H1 (cell line): ENCODE results near the gene CUL1. TPM values are rescaled to one million over a fixed set of nuclear protein-coding genes. Genes with fewer than 3 reads are reported as not detected.

Experiments used
- CTCF ChIA-PET: fragments of 300-600 bp; sonication (Branson Sonifier 250); formaldehyde crosslinking; loops from one replicate; lab custom pipeline; 2021; ENCODE audit not compliant: partially characterized antibody; lab: Charles Lee
- POLR2A ChIA-PET: fragments of 300-600 bp; sonication (Branson Sonifier 250); formaldehyde crosslinking; loops from one replicate; lab custom pipeline; 2021; ENCODE audit warnings: inconsistent platforms; ENCODE audit not compliant: partially characterized antibody; lab: Charles Lee
- DNase-seq, 2 experiments: peaks; one replicate each; pipeline versions ENCODE4 v3.0.0 to v3.0.0-alpha.2; 2010 to 2022; ENCODE audit warnings: low spot score in 2 of 2, low read depth in 1 of 2, mixed read lengths in 1 of 2
- FAIRE-seq: peaks from 2 replicates; lab custom pipeline; 2011; peaks lifted over from hg19 to GRCh38; lab: Jason Lieb, UNC
- H2AFZ ChIP-seq: 2 replicates; pipeline ENCODE4 v1.8.1; 2012; ENCODE audit warnings: low read length, inconsistent platforms
- H2AK5ac ChIP-seq: 2 replicates; pipeline ENCODE4 v1.6.1; 2013; ENCODE audit warnings: low read depth, low read length
- H2BK120ac ChIP-seq: replicated peaks from 2 replicates; pipeline ENCODE3; 2013; ENCODE audit warnings: low read depth, low read length, inconsistent platforms
- H2BK12ac ChIP-seq: 2 replicates; pipeline ENCODE4 v1.6.1; 2013; ENCODE audit warnings: low read depth, low read length
- H2BK15ac ChIP-seq: 2 replicates; pipeline ENCODE4 v1.6.1; 2013; ENCODE audit warnings: low read length
- H2BK20ac ChIP-seq: 2 replicates; pipeline ENCODE4 v1.6.1; 2013; ENCODE audit warnings: low read length
- H2BK5ac ChIP-seq: 2 replicates; pipeline ENCODE4 v1.6.1; 2013; ENCODE audit warnings: low read depth, low read length
- H3K14ac ChIP-seq: 2 replicates; pipeline ENCODE4 v1.6.1; 2013; ENCODE audit warnings: inconsistent platforms; ENCODE audit not compliant: insufficient read length
- H3K18ac ChIP-seq: 2 replicates; pipeline ENCODE4 v1.6.1; 2013; ENCODE audit warnings: low read length; ENCODE audit errors: extremely low read depth
- H3K23ac ChIP-seq: 2 replicates; pipeline ENCODE4 v1.6.1; 2013; ENCODE audit warnings: inconsistent platforms; ENCODE audit not compliant: insufficient read length
- H3K23me2 ChIP-seq: 2 replicates; pipeline ENCODE4 v1.6.1; 2013; ENCODE audit warnings: low read depth, low read length
- H3K27ac ChIP-seq: 2 replicates; pipeline ENCODE4 v1.6.1; 2011; ENCODE audit warnings: low read depth, low read length, inconsistent platforms
- H3K27me3 ChIP-seq, 4 experiments: replicated peaks in 1 of 4; 1 replicate in 1 of 4; 2 replicates in 3 of 4; pipeline versions ENCODE4 v1.6.1 to v1.8.1; 2011 to 2013; ENCODE audit warnings: low read length in 3 of 4, mild to moderate bottlenecking in 3 of 4, inconsistent platforms in 2 of 4, mixed read lengths in 2 of 4, moderate library complexity in 1 of 4; ENCODE audit not compliant: control insufficient read depth in 3 of 4, insufficient read depth in 3 of 4; ENCODE audit errors: extremely low read depth in 1 of 4
- H3K36me3 ChIP-seq, 4 experiments: 2 replicates each; pipeline versions ENCODE4 v1.6.1 to v1.8.1; 2011 to 2013; ENCODE audit warnings: mild to moderate bottlenecking in 4 of 4, low read length in 3 of 4, moderate library complexity in 2 of 4, control low read depth in 1 of 4, inconsistent platforms in 1 of 4; ENCODE audit not compliant: insufficient read depth in 4 of 4, control insufficient read depth in 2 of 4
- H3K4ac ChIP-seq: replicated peaks from 2 replicates; pipeline ENCODE3; 2013; ENCODE audit warnings: low read length, low read depth, mixed read lengths, inconsistent platforms; ENCODE audit not compliant: insufficient read length
- H3K4me1 ChIP-seq, 4 experiments: replicated peaks in 1 of 4; 1 replicate in 1 of 4; 2 replicates in 3 of 4; pipeline versions ENCODE4 v1.6.1 to v1.8.1; 2011 to 2013; ENCODE audit warnings: low read length in 3 of 4, inconsistent platforms in 2 of 4, mixed read lengths in 1 of 4; ENCODE audit not compliant: insufficient read depth in 4 of 4, control insufficient read depth in 3 of 4
- H3K4me2 ChIP-seq, 2 experiments: 2 replicates each; pipeline versions ENCODE4 v1.6.1 to v1.8.1; 2011 to 2013; ENCODE audit warnings: low read depth in 2 of 2, low read length in 2 of 2, control low read depth in 1 of 2, inconsistent platforms in 1 of 2, mild to moderate bottlenecking in 1 of 2; ENCODE audit not compliant: insufficient read depth in 1 of 2
- H3K4me3 ChIP-seq, 4 experiments: fragments of 200-600, 300-600 bp in 1 of 4; sonication (generic), shearing (Covaris generic), sonication (Bioruptor Twin) in 1 of 4; 2 replicates each; pipeline versions ENCODE4 v1.5.1 to v1.8.1; 2011 to 2016; ENCODE audit warnings: low read length in 4 of 4, low read depth in 3 of 4, control low read depth in 2 of 4, inconsistent platforms in 2 of 4, mild to moderate bottlenecking in 2 of 4, mixed read lengths in 1 of 4, moderate library complexity in 1 of 4; ENCODE audit not compliant: insufficient read depth in 2 of 4; ENCODE audit errors: extremely low read depth in 1 of 4
- H3K56ac ChIP-seq: replicated peaks from 2 replicates; pipeline ENCODE3; 2013; ENCODE audit warnings: low read depth, mild to moderate bottlenecking, mixed read lengths, low read length, inconsistent platforms; ENCODE audit not compliant: insufficient read length
- H3K79me1 ChIP-seq: 2 replicates; pipeline ENCODE4 v1.6.1; 2013; ENCODE audit warnings: low read depth, low read length, control low read depth
- H3K79me2 ChIP-seq, 2 experiments: 2 replicates each; pipeline versions ENCODE4 v1.6.1 to v1.8.1; 2012 to 2013; ENCODE audit warnings: low read length in 2 of 2, mild to moderate bottlenecking in 2 of 2, inconsistent platforms in 1 of 2; ENCODE audit not compliant: insufficient read depth in 2 of 2, control insufficient read depth in 1 of 2
- H3K9ac ChIP-seq, 4 experiments: replicated peaks in 1 of 4; 1 replicate in 1 of 4; 2 replicates in 3 of 4; pipeline versions ENCODE4 v1.6.1 to v1.8.1; 2011 to 2013; ENCODE audit warnings: low read depth in 3 of 4, low read length in 3 of 4, control low read depth in 2 of 4, mild to moderate bottlenecking in 2 of 4, moderate library complexity in 2 of 4, inconsistent platforms in 1 of 4; ENCODE audit errors: extremely low read depth in 1 of 4
- H3K9me3 ChIP-seq, 2 experiments: 2 replicates each; pipeline versions ENCODE4 v1.6.1 to v1.8.1; 2012 to 2013; ENCODE audit warnings: mild to moderate bottlenecking in 2 of 2, moderate library complexity in 2 of 2, control low read depth in 1 of 2, inconsistent platforms in 1 of 2, low read depth in 1 of 2, low read length in 1 of 2, mixed read lengths in 1 of 2; ENCODE audit not compliant: insufficient read depth in 2 of 2
- H4K20me1 ChIP-seq, 2 experiments: replicated peaks in 1 of 2; 2 replicates each; pipeline versions ENCODE3 to v1.8.1; 2011 to 2013; ENCODE audit warnings: inconsistent platforms in 2 of 2, low read length in 2 of 2, mild to moderate bottlenecking in 1 of 2; ENCODE audit not compliant: insufficient read depth in 2 of 2, control insufficient read depth in 1 of 2
- H4K5ac ChIP-seq: 2 replicates; pipeline ENCODE4 v1.6.1; 2013; ENCODE audit warnings: low read length, low read depth, mixed read lengths, inconsistent platforms; ENCODE audit not compliant: insufficient read length
- H4K8ac ChIP-seq: 2 replicates; pipeline ENCODE4 v1.8.0; 2013; ENCODE audit warnings: mild to moderate bottlenecking, moderate library complexity, low read length, inconsistent platforms; ENCODE audit not compliant: insufficient read depth; ENCODE audit errors: extremely low read depth
- H4K91ac ChIP-seq: replicated peaks from 2 replicates; pipeline ENCODE3; 2013; ENCODE audit warnings: low read length, mixed read lengths, inconsistent platforms; ENCODE audit not compliant: insufficient read length
- CTBP2 ChIP-seq: IDR thresholded peaks from 2 replicates; pipeline ENCODE4 v1.7.0; 2011; ENCODE audit warnings: borderline replicate concordance, mild to moderate bottlenecking, moderate library complexity, mixed read lengths, low read length; ENCODE audit not compliant: insufficient read depth, insufficient read length
- CTCF ChIP-seq, 3 experiments: IDR thresholded peaks; 1 replicate in 2 of 3; 2 replicates in 1 of 3; pipeline versions ENCODE4 v1.5.1 to v1.6.1; 2011; ENCODE audit warnings: low read length in 3 of 3, mild to moderate bottlenecking in 3 of 3, inconsistent platforms in 2 of 3, low read depth in 1 of 3, moderate library complexity in 1 of 3; ENCODE audit not compliant: insufficient read depth in 1 of 3; ENCODE audit errors: control extremely low read depth in 1 of 3
- RAD21 ChIP-seq, 2 experiments: IDR thresholded peaks in 1 of 2; conservative IDR thresholded peaks in 1 of 2; 2 replicates each; pipeline ENCODE4 v1.6.1; 2011; ENCODE audit warnings: low read depth in 2 of 2, low read length in 2 of 2, improper control_type of control experiment in 1 of 2, inconsistent platforms in 1 of 2, mild to moderate bottlenecking in 1 of 2, moderate library complexity in 1 of 2
- WGBS, 2 experiments: shearing (Covaris generic) in 1 of 2; methylation state at CpG; one replicate each; pipeline versions ENCODE4 v1.1.6 to v1.1.7; 2013 to 2015; ENCODE audit warnings: low lambda C conversion rate in 2 of 2, mixed read lengths in 2 of 2, inconsistent platforms in 1 of 2, low coverage in 1 of 2, missing lambda C conversion rate in 1 of 2; ENCODE audit not compliant: insufficient replicate concordance in 2 of 2, insufficient coverage in 1 of 2, insufficient read length in 1 of 2; ENCODE audit errors: extremely low coverage in 1 of 2, missing lambda C conversion rate in 1 of 2; 5-methylcytosine and 5-hydroxymethylcytosine counted together
- polyA plus RNA-seq, 7 experiments: library from polyadenylated mRNA; depleted of rRNA in 3 of 7; stranded (reverse) in 5 of 7; unstranded in 2 of 7; fragments of >200 nt in 5 of 7; fragments of 200-250 nt in 2 of 7; gene quantifications; 1 replicate in 5 of 7; 2 replicates in 1 of 7; 4 replicates in 1 of 7; pipeline versions ENCODE4 v1.2.1 to v1.2.3, GENCODE V29; 2011 to 2013; ENCODE audit warnings: missing spikeins in 2 of 7, mixed read lengths in 2 of 7
- total RNA-seq: library from RNA; stranded (reverse); fragmentation: NEBNext Ultra II Directional; extraction: Animal tissue kit (Norgen Biotek cat#: 25700); gene quantifications from 2 replicates; pipeline ENCODE4 v1.2.1, GENCODE V29; 2021

Gene CUL1
- total and polyA plus RNA-seq, 2 of the 8 experiments (the other 6 are each of a cell fraction or from before 2014, with no cell fraction given) = 33.0 to 77.3 TPM

- no peaks in the 10 kb centered on the region for H3K79me1 ChIP-seq
- no peaks in the 10 kb centered on the region for H3K36me3 ChIP-seq
- no peaks in the 10 kb centered on the region for H3K4me1 ChIP-seq
- no peak overlapping the region for H3K9ac ChIP-seq
- TF ChIP-seq RAD21 (IDR thresholded peaks at IDR 0.05 in 1 of 2, conservative IDR thresholded peaks at IDR 0.05 in 1 of 2; ENCODE audit: low read depth in 2 of 2, low read length in 2 of 2) (peak; percentile 50 to 60), CTBP2 (no peak), CTCF (IDR thresholded peaks at IDR 0.05; ENCODE audit: control extremely low read depth in 1 of 3, insufficient read depth in 1 of 3, low read depth in 1 of 3, low read length in 3 of 3) (peak in 2 of 3 experiments; percentile 11 to 27; a peak in 1 of 4 replicates)
- TF ChIP-seq, all 59 proteins: peak for 2
- Histone ChIP-seq H3K18ac (no peak overlapping the region), H3K56ac (no peak overlapping the region), H2BK120ac (no peak overlapping the region), H3K27me3 (no peaks in the 10 kb centered on the region), H4K91ac (no peak overlapping the region), H3K23me2 (no peaks in the 10 kb centered on the region), H2BK20ac (0 out of 2 replicates have a peak overlapping the region, but pooled peaks have one; percentile 32), H2BK12ac (no peak overlapping the region), H2BK15ac (no peak overlapping the region), H2BK5ac (no peak overlapping the region), H3K9me3 (peaks cover 4 to 11% of the 10 kb centered on the region in 2 experiments), H4K5ac (no peak overlapping the region), H3K23ac (no peak overlapping the region), H4K20me1 (no peaks in the 10 kb centered on the region), H3K4me3 (no peak overlapping the region), H3K14ac (no peak overlapping the region), H3K79me2 (no peaks in the 10 kb centered on the region), H2AFZ (no peak overlapping the region), H2AK5ac (no peak overlapping the region), H3K27ac (no peak overlapping the region), H3K4me2 (no peak overlapping the region), H3K4ac (no peak overlapping the region), H4K8ac (no peak overlapping the region)
- ChIA-PET CTCF (interaction anchor here (2.1 kb wide), 1 partner anchor 8 kb away, joined by 7 read pairs; no protein-coding TSS in a partner anchor), POLR2A (no interaction called here)
- WGBS, 2 experiments = 94% methylated on average over 3 of the region's 3 CpGs; no CpG with 5 or more reads in 1 of the 2 experiments
- DNase-seq (no peak), FAIRE-seq (peak; percentile 13)
Observed at GRCh38 chr7:148676291-148676690, 22.4 kb upstream of the CUL1 start.
